ENCODE data around the gene PDZD4.

The PDZD4 gene

GRCh38 chrX:153862369-153863250 lies 32.3 kb upstream of the PDZD4 start:
- TF ChIP-seq ZNF274 (IDR thresholded peaks at IDR 0.05; ENCODE audit: low read depth, low read length): no peak
- H3K4me3 ChIP-seq (ENCODE audit: low read length): no peak overlapping the region

- TF ChIP-seq ZNF274 (IDR thresholded peaks at IDR 0.05; ENCODE audit: low read depth, low read length): no peak
- H3K4me3 ChIP-seq (ENCODE audit: low read length): no peak overlapping the region
Measured at GRCh38 chrX:153861733-153862310, 31.5 kb upstream of the PDZD4 start.

GRCh38 chrX:153861151-153861550 lies 30.8 kb upstream of the PDZD4 start:
- no peak overlapping the region for H3K4me3 ChIP-seq (ENCODE audit: low read length)
- TF ChIP-seq ZNF274 (IDR thresholded peaks at IDR 0.05; ENCODE audit: low read depth, low read length): no peak

GRCh38 chrX:153857348-153857903 lies 27.1 kb upstream of the PDZD4 start:
- no peak overlapping the region for H3K4me3 ChIP-seq (ENCODE audit: low read length)
- no peak for TF ChIP-seq ZNF274 (IDR thresholded peaks at IDR 0.05; ENCODE audit: low read depth, low read length)

- H3K4me3 ChIP-seq (ENCODE audit: low read length): no peak overlapping the region
- TF ChIP-seq ZNF274 (IDR thresholded peaks at IDR 0.05; ENCODE audit: low read depth, low read length): no peak
Measured at GRCh38 chrX:153854702-153855101, 24.4 kb upstream of the PDZD4 start.

GRCh38 chrX:153853902-153854267 lies 23.5 kb upstream of the PDZD4 start:
- no peak overlapping the region for H3K4me3 ChIP-seq (ENCODE audit: low read length)
- no peak for TF ChIP-seq ZNF274 (IDR thresholded peaks at IDR 0.05; ENCODE audit: low read depth, low read length)

GRCh38 chrX:153853180-153853901 lies 23.0 kb upstream of the PDZD4 start:
- H3K4me3 ChIP-seq (ENCODE audit: low read length): no peak overlapping the region
- TF ChIP-seq ZNF274 (IDR thresholded peaks at IDR 0.05; ENCODE audit: low read depth, low read length): no peak

- no peak overlapping the region for H3K4me3 ChIP-seq (ENCODE audit: low read length)
- TF ChIP-seq ZNF274 (IDR thresholded peaks at IDR 0.05; ENCODE audit: low read depth, low read length): no peak
Measured at GRCh38 chrX:153851981-153852380, 21.6 kb upstream of the PDZD4 start.

- TF ChIP-seq ZNF274 (IDR thresholded peaks at IDR 0.05; ENCODE audit: low read depth, low read length): no peak
Measured at GRCh38 chrX:153848325-153848724, 18.0 kb upstream of the PDZD4 start.

GRCh38 chrX:153845842-153846241 lies 15.5 kb upstream of the PDZD4 start:
- TF ChIP-seq ZNF274 (IDR thresholded peaks at IDR 0.05; ENCODE audit: low read depth, low read length): no peak
- H3K4me3 ChIP-seq (ENCODE audit: low read length): no peak overlapping the region

More at GRCh38 chrX:153848325-153848724, 18.0 kb upstream of the PDZD4 start:
- H3K4me3 ChIP-seq (ENCODE audit: low read length): no peak overlapping the region

- H3K4me3 ChIP-seq (ENCODE audit: low read length): no peak overlapping the region
- no peak for TF ChIP-seq ZNF274 (IDR thresholded peaks at IDR 0.05; ENCODE audit: low read depth, low read length)
Measured at GRCh38 chrX:153845195-153845594, 14.9 kb upstream of the PDZD4 start.

GRCh38 chrX:153844509-153845082 lies 14.3 kb upstream of the PDZD4 start:
- no peak overlapping the region for H3K4me3 ChIP-seq (ENCODE audit: low read length)
- no peak for TF ChIP-seq ZNF274 (IDR thresholded peaks at IDR 0.05; ENCODE audit: low read depth, low read length)

- no peak for TF ChIP-seq ZNF274 (IDR thresholded peaks at IDR 0.05; ENCODE audit: low read depth, low read length)
- no peak overlapping the region for H3K4me3 ChIP-seq (ENCODE audit: low read length)
Measured at GRCh38 chrX:153836921-153837320, 6.6 kb upstream of the PDZD4 start.

GRCh38 chrX:153832728-153833127 lies 2.4 kb upstream of the PDZD4 start:
- no peak overlapping the region for H3K4me3 ChIP-seq (ENCODE audit: low read length)
- no peak for TF ChIP-seq ZNF274 (IDR thresholded peaks at IDR 0.05; ENCODE audit: low read depth, low read length)
